Measurements from ENCODE around the gene PTPRD.

DNA sequence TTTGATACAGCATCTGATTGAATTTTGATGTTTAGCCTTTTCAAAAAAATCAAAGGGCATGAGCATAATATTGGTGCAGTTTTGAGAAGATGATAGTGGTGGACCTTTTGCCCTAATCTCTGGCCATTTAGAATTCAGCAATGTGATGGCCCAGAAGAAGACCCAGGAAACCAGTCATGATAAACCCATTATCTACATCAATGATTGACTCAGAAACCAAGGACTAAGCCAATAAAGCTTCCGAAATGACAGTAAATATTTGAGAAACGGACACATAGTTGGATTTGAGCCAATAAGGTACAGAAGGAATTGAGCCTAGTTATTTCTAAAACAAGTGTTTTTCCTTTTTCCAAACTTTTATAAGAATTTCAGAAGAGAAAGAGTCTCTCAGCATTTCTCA, 1654.4 kb downstream of the PTPRD start:
- TF ChIP-seq POLR2A (IDR thresholded peaks at IDR 0.05), result no peak
- TF ChIP-seq, protein P1, sequence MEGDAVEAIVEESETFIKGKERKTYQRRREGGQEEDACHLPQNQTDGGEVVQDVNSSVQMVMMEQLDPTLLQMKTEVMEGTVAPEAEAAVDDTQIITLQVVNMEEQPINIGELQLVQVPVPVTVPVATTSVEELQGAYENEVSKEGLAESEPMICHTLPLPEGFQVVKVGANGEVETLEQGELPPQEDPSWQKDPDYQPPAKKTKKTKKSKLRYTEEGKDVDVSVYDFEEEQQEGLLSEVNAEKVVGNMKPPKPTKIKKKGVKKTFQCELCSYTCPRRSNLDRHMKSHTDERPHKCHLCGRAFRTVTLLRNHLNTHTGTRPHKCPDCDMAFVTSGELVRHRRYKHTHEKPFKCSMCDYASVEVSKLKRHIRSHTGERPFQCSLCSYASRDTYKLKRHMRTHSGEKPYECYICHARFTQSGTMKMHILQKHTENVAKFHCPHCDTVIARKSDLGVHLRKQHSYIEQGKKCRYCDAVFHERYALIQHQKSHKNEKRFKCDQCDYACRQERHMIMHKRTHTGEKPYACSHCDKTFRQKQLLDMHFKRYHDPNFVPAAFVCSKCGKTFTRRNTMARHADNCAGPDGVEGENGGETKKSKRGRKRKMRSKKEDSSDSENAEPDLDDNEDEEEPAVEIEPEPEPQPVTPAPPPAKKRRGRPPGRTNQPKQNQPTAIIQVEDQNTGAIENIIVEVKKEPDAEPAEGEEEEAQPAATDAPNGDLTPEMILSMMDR (IDR thresholded peaks at IDR 0.05 in 4 of 5, conservative IDR thresholded peaks at IDR 0.05 in 1 of 5), result no peak
